ENCODE measurements around the gene PGC.

PGC gene

DNA sequence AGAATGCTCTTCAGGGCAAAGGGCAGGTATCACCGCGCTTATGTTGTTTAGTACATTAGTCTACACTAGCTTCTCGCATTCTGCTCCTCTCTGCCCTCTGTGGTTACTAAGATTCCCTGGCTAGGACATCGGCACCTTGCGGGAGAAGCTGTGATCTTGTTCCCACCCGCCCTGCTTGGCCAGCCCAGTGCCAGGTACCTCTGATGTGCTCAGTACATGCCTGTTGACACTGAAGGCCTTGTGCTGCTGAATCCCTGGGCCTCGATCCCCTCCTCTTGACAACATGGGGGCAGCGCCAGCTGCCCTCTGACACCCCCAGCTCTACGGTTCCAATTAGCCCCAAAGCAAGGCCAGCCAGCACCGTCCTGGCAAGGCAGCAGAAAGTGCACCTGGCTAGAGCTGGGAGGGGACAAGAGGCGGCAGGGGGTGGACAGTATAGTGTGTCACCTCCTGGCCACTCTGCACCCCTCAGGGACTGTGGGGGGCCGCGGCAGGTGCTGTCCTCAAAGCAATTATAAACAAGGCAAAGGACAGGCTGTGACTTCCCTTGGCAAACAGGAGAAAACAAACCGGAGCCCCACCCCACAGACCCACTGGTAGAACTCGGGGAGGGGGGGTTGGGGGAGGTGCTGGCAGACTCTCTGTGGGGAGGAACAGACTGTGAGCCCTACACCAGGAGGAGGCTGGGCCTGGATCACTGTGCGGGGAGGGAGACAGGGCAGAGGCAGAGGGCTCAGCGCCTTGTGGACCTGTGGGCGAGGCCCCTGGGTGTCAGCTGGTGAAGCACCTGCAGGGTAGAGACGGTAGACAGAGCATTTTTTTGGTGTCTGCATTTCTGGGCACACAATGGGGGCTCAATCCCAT is 18.9 kb downstream of the PGC start:
- DNase-seq = no peak

GRCh38 chr6:41727705-41728072 is 19.5 kb downstream of the PGC start:
- no peak for DNase-seq

- no peak for DNase-seq
Measured at GRCh38 chr6:41726876-41727275, 20.3 kb downstream of the PGC start.

- DNase-seq = no peak
Measured at GRCh38 chr6:41724586-41725501, 22.4 kb downstream of the PGC start.

GRCh38 chr6:41724228-41724580 is 23.0 kb downstream of the PGC start:
- DNase-seq = no peak

DNA sequence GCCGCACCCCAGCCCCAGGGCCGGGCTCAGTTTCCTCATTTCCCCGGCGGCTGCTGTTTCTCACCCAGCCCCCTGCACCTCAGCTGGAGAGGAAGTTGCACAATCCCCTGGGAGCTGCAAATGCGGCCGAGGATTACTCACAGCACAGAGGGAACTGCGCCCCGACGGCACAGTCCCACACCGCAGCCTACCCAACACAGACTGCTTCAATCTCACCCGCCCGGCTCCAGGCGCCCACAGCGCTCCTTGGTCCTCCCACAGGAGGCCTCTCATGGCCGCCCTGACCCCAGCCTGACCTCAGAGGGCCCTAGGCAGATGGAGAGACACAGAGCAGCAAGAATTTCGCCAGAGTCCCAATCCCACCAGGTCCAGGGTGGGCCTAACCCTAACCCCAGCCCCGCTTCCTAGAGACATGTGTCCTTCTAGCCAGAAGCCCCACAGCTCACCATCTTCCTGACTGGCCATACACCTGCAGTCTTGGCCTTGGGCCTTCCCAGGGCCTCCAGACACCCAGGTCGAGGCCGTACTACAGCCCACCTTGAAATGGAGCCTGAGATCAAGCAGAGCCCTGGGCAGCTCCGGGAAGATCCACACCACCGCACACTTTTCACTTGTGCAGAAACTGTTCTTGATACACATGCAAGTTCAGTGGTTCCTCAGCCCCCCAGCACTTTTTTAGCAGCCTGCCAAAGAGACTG is 23.5 kb downstream of the PGC start:
- no peak for DNase-seq

GRCh38 chr6:41722969-41723529 is 24.1 kb downstream of the PGC start:
- no peak for DNase-seq

GRCh38 chr6:41721414-41721813 is 25.8 kb downstream of the PGC start:
- DNase-seq = no peak

GRCh38 chr6:41720783-41721182 is 26.4 kb downstream of the PGC start:
- no peak for DNase-seq

DNA sequence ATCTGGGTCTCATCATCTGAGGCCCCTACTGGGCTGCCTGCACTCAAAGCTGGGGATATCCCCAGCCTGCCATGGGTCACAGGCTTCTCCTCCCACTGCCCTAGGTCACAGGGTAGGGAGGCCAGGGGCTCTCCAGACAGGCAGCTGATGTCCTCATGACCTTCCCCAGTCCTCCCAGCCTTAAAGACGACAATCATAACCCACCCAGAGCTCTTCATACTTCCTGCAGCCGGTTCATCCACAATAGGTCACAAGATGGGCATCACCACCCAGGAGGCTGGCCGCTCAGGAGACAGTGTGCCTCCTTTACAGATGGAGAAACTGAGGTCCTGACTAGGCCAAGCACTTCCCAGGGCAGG is 27.0 kb downstream of the PGC start:
- no peak for DNase-seq

- DNase-seq = no peak
Measured at GRCh38 chr6:41719436-41720261, 27.5 kb downstream of the PGC start.

GRCh38 chr6:41718828-41719227 is 28.4 kb downstream of the PGC start:
- DNase-seq = no peak

DNA sequence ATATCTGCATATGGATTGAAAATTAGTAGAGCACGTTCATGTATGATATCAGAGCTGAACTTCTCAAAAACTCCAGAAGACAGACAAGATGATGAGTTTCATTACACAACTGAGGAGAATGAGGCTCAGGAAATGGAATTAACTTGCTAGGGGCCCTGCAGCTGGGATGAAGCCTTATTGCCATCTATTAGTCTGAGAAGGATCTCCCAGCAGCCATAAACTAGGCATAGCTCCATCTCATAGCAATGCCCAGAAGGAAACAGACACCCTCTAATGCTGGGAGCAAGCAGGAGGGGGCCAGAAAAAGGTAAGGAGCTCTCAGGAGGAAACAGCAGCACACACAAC is 29.8 kb downstream of the PGC start:
- DNase-seq = no peak

DNA sequence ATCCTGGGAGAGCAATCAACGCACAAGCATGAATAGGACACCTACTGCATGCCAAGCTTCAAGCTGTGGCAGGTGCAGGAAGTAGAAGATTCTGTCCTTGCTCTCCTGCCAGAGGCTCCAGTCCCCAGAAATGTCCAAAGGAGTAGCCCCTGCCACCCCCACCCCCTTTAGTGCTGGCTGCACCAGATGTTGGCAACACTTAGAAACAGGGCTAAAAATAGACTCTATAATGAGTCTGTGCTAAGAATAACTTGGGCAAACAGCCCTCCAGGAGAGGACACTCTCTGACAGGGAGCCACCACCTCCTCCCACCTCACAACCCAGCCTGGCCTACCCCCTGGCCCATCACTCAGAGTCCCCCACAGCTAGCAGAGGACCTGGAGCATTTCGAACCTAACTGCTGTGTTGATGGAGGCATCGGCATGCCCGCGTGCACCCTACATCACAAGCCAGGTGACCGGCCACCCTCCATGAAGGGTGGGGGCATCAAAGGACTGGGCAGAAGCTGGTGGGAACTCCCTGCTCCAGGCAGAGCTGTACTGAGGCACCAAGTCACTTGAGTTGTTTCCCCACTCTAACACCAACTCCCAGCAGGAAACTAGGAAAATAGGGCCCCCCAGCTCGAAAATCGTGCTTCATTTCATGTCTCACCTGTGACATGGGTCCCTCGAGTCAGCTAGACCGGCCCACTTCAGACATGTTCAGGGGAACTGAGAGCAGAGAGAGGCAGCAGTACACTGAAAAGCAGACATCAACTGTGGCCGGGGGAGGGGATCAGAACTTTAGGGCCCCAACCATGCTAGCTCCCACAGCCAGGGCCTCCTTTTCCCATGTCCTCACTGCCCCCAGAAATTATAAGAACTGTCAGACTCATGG is 30.4 kb downstream of the PGC start:
- DNase-seq = no peak

DNA sequence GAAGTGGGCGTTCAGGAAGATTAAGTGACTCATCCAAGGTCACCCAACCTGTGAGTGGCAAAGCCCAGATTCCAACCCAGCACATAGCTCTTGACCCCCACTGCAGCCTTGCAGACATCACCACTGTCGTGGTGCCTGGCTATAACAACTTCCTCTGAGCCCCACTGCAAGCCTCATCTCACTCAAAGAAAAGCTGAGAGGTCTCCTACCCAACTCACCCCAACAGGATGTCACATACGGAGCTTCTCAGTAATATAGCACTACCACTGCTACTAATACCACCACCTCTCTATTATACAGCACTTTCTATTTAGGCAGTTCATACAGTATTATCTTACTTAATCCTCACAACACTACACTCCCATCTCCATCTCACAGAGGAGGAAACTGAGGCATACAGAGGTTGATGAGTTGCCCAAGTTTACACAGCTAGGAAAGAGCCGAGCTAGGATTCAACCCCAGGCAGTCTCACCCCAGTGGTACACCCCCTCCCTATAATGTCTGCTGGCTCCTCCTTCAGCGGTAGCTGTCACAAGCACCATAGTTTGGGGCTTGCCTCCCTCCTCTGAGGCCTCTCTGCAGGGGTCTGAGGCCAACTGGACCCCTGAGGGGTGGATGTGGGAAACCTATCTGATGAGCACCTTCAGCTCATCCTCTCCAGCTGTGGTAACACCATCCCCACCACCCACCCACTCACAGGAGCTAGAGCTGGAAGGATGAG is 31.2 kb downstream of the PGC start:
- DNase-seq = no peak

- DNase-seq = no peak
Measured at GRCh38 chr6:41714556-41715273, 32.5 kb downstream of the PGC start.

DNA sequence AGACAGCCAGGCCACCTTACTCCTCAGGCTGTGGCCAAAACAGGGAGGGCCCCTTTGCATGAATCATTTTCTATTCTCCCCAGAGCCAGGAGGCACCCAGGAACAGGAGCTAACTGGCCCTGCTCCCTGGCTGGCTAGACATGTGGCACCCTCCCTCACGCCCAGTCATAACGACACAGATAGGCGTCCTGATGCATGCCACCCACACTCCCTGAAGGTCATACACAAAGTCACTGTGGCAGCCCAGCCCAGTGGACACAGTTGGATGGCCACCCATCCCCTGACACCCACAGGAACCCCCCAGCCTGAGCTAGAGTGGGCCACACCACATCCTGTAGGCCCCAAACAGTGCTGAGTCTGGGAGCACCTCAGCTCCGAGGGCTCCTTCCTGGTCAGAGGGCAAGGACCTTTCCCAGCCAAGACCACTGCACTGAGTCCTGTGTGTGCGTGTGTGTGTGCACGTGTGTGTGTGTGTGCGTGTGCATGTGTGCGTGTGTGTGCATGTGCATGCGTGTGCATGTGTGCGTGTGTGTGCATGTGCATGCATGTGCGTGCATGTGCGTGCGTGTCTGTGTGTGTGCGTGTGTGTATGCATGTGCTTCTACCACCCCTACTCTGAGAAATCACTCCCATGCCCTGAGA is 33.4 kb downstream of the PGC start:
- DNase-seq = no peak

- DNase-seq = peak in 1 of 2 experiments; percentile 41
Measured at GRCh38 chr6:41713159-41713649, 34.0 kb downstream of the PGC start.

DNA sequence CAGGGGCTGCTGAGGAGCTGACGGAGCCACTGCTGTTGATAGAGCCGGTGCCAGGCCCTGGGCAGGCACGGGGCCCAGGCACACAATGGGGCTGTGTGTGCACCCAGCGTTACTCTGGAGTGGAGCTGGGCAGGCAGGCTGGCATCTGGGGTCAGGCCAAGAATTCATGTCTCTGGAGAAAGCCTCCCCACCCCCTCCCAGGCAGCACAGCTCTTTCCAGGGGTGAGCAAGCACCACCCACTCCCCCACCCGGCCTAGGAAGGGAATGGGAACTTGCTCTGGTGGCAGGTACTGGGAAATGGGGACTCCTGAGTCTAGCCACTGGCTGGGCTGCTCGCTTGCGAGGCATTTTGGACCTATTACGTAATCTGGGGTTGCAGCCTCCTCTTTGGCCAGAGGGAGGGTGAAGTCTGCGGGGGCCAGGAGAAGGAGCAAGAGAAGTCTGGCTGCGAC is 34.5 kb downstream of the PGC start:
- DNase-seq = peak; percentile 39 to 63

Measured in NCI-H446 (cell line).